Lung (tissue), 12 donors: ENCODE data around the gene FEM1C. TPM values are rescaled to one million over a fixed set of nuclear protein-coding genes. Genes with fewer than 3 reads are reported as not detected.

Experiments used
- ATAC-seq: fragments of 200-7000 bp; cut with Tn5 transposase; one replicate; pipeline ENCODE4 v1.9.1; 2020; ENCODE audit warnings: moderate number of reproducible peaks; ENCODE audit not compliant: insufficient read depth, low FRiP score
- DNase-seq, 3 donors: peaks; one replicate each; pipeline ENCODE4 v3.0.0-alpha.2; 2013 to 2017
- H3K27ac ChIP-seq, 2 donors: one replicate each; pipeline ENCODE4 v1.5.1; 2013; ENCODE audit warnings: mild to moderate bottlenecking in 2 of 2, moderate library complexity in 2 of 2, control low read depth in 1 of 2, inconsistent platforms in 1 of 2, low read depth in 1 of 2, low read length in 1 of 2
- H3K27me3 ChIP-seq, 3 donors: one replicate each; pipeline ENCODE4 v1.5.1; 2013; ENCODE audit warnings: low read length in 2 of 3; ENCODE audit not compliant: control insufficient read depth in 3 of 3, insufficient read depth in 3 of 3
- H3K36me3 ChIP-seq, 4 donors: one replicate each; pipeline ENCODE4 v1.5.1; 2013; ENCODE audit warnings: low read length in 4 of 4, mild to moderate bottlenecking in 1 of 4, moderate library complexity in 1 of 4; ENCODE audit not compliant: control insufficient read depth in 4 of 4, insufficient read depth in 4 of 4
- H3K4me1 ChIP-seq, 5 donors: one replicate each; pipeline ENCODE4 v1.5.1; 2013; ENCODE audit warnings: low read length in 5 of 5, mild to moderate bottlenecking in 2 of 5, moderate library complexity in 1 of 5; ENCODE audit not compliant: control insufficient read depth in 5 of 5, insufficient read depth in 5 of 5
- H3K4me3 ChIP-seq: one replicate; pipeline ENCODE4 v1.5.1; 2013; ENCODE audit warnings: mild to moderate bottlenecking, control low read depth, moderate library complexity
- H3K9ac ChIP-seq, 2 donors: one replicate each; pipeline ENCODE4 v1.5.1; 2013; ENCODE audit warnings: low read length in 2 of 2, control low read depth in 1 of 2; ENCODE audit not compliant: insufficient read depth in 1 of 2
- H3K9me3 ChIP-seq, 4 donors: one replicate each; pipeline ENCODE4 v1.5.1; 2013; ENCODE audit warnings: low read length in 3 of 4, mild to moderate bottlenecking in 1 of 4, moderate library complexity in 1 of 4; ENCODE audit not compliant: control insufficient read depth in 4 of 4, insufficient read depth in 3 of 4
- WGBS, 2 donors: extraction: QIAGEN DNeasy Blood & Tissue Kit; methylation state at CpG; one replicate each; pipeline ENCODE4 v1.1.7; 2013; 5-methylcytosine and 5-hydroxymethylcytosine counted together
- polyA plus RNA-seq, 2 donors: library from polyadenylated mRNA; stranded (reverse); fragments of 200-250 nt; gene quantifications; one replicate each; pipeline ENCODE4 v1.2.1, GENCODE V29; 2013
- total RNA-seq, 2 donors: library from RNA; depleted of rRNA in 1 of 2; stranded (reverse); fragments of >200 nt in 1 of 2; gene quantifications; one replicate each; pipeline ENCODE4 v1.2.1, GENCODE V29; 2014 to 2021
- TF ChIP-seq, protein P1 (sequence below): IDR thresholded peaks from 2 replicates; pipeline ENCODE4 v1.5.1; 2012; ENCODE audit warnings: mild to moderate bottlenecking; ENCODE audit errors: control extremely low read depth, extremely low read depth
- donor health status: control.
- donor health status: control.
- donor health status: Bipolar disorder and iron deficiency.
- donor health status: healthy.
- donor health status: DM: yes; HTN: yes; CAD: no.

Gene FEM1C
- total and polyA plus RNA-seq, 4 donors: 8.0 to 47.9 (median 19.2) TPM

DNA sequence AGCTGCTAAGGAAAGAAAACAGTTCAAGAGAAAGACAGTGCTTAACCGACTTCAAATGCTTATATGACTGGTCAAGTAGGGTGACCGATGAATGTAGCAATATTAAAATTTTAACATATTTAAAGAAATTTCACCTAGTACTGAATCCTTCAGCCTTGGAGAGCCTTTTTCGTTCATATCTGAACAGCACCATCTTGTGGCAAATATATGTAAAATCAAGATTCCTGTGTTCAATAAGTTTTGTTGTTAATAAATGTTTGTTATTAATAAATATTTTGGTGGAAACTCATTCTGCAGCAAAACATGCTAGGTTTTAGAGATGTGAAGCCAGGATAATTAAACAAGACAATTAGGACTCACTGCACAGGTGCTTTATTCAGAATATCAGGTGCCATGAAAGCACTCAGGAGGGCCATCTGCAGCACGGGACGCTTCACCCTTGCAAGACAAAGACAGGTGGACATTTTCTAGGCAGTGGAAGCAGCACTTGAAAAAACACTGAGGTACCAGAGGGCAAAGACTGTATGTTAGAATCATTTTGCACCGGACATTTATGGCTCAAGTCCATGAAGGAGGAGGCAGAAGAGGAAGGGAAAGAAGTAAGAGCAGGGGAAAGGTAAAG, 42.1 kb upstream of the FEM1C start:
- Histone ChIP-seq H3K36me3 (no peaks in the 10 kb centered on the region), H3K27me3 (no peaks in the 10 kb centered on the region), H3K9me3 (no peaks in the 10 kb centered on the region), H3K4me1 (peaks cover 0 to 2% (median 0%) of the 10 kb centered on the region in 5 donors), H3K9ac (no peak overlapping the region), H3K27ac (no peak overlapping the region), H3K4me3 (no peak overlapping the region)
- 50 to 55% methylated on average over 6 of the region's 6 CpGs for WGBS, 2 donors
- TF ChIP-seq, protein P1, sequence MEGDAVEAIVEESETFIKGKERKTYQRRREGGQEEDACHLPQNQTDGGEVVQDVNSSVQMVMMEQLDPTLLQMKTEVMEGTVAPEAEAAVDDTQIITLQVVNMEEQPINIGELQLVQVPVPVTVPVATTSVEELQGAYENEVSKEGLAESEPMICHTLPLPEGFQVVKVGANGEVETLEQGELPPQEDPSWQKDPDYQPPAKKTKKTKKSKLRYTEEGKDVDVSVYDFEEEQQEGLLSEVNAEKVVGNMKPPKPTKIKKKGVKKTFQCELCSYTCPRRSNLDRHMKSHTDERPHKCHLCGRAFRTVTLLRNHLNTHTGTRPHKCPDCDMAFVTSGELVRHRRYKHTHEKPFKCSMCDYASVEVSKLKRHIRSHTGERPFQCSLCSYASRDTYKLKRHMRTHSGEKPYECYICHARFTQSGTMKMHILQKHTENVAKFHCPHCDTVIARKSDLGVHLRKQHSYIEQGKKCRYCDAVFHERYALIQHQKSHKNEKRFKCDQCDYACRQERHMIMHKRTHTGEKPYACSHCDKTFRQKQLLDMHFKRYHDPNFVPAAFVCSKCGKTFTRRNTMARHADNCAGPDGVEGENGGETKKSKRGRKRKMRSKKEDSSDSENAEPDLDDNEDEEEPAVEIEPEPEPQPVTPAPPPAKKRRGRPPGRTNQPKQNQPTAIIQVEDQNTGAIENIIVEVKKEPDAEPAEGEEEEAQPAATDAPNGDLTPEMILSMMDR: peak; percentile 6
- ATAC-seq (no peak), DNase-seq (peak in 2 of 3 donors; percentile 36 to 47)

DNA sequence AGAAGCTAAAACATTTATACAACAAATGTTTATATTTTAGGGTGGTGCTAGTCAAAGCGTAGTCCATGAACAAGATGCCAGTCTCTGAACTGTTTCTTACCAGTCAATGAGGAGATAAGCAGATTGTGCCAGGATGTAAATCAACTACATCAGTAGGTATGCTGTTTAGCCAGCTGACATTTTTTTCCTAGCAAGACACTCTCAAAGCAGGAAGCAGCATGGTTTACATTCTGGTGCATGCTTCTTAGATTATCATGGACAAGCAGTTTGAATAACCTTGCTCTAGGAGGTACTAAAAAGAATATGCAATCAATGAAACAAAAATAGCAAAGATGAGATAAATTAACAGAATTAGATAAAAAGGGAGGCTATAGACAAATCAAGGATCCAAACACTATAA, 40.7 kb upstream of the FEM1C start:
- H3K27ac ChIP-seq: no peak overlapping the region
- DNase-seq: no peak
- ATAC-seq: no peak
- H3K27me3 ChIP-seq: no peaks in the 10 kb centered on the region
- TF ChIP-seq, protein P1: no peak
- no peak overlapping the region for H3K4me3 ChIP-seq
- peaks cover 0 to 4% (median under 1%) of the 10 kb centered on the region in 4 donors for H3K36me3 ChIP-seq
- peaks cover 0 to 2% (median 0%) of the 10 kb centered on the region in 5 donors for H3K4me1 ChIP-seq
- no peaks in the 10 kb centered on the region for H3K9me3 ChIP-seq
- no peak overlapping the region for H3K9ac ChIP-seq
- 62 to 71% methylated on average over 1 of the region's 1 CpG for WGBS, 2 donors

DNA sequence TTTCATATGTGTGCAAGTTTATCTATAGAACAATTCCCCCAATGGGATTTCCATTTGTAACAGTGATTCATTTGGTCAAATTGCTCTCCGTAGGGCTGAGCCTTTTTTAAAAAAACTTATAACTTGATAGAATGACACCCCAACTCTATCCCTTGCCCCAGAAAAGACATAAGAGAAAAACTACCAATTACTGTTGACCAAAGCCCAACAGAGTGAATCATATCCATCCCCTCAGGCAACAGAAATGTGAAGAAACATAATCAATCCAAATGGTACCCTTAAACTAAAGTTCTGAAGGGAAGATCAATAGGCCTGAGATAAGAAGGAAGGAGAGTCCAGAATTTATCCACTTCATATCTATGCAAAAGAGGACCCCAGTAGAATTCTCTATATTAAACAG, 39.9 kb upstream of the FEM1C start:
- WGBS, 2 donors: 85 to 92% methylated on average over 1 of the region's 1 CpG
- H3K9me3 ChIP-seq: no peaks in the 10 kb centered on the region
- TF ChIP-seq, protein P1: no peak
- H3K9ac ChIP-seq: no peak overlapping the region
- no peak for DNase-seq
- no peak overlapping the region for H3K27ac ChIP-seq
- no peak for ATAC-seq
- H3K27me3 ChIP-seq: no peaks in the 10 kb centered on the region
- H3K36me3 ChIP-seq: peaks cover 0 to 4% (median under 1%) of the 10 kb centered on the region in 4 donors
- no peak overlapping the region for H3K4me3 ChIP-seq
- peaks cover 0 to 2% (median 0%) of the 10 kb centered on the region in 5 donors for H3K4me1 ChIP-seq

DNA sequence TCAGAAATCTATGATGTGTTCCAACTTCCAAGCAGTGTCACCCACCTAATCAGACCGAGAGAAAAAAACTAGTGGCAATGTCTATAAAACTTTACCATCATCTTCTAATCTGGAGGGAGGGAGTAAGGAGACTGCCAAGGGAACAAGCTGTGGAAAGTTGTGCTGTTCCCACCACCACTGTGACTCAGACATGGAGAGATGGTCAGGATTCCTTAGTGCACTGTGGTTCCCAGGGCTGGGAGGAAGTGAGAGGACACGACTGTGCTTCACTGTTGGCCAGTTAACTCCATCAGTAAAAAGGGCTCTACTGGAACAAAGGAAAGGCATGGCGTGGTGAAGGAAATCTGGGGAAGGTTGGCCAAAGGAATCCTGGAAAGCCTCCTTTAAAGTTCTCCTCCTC, 38.9 kb upstream of the FEM1C start:
- ATAC-seq: no peak

More for the DNA sequence above, 38.9 kb upstream of the FEM1C start:
- Histone ChIP-seq H3K9ac (no peak overlapping the region), H3K4me1 (peaks cover 0 to 3% (median 0%) of the 10 kb centered on the region in 5 donors), H3K27ac (no peak overlapping the region), H3K36me3 (peaks cover 0 to 4% (median under 1%) of the 10 kb centered on the region in 4 donors), H3K9me3 (no peaks in the 10 kb centered on the region), H3K27me3 (no peaks in the 10 kb centered on the region), H3K4me3 (no peak overlapping the region)
- WGBS, 2 donors: 73 to 76% methylated on average over 3 of the region's 3 CpGs
- TF ChIP-seq, protein P1: no peak
- no peak for DNase-seq
